GM19023 (cell line): Measurements from ENCODE around the gene SERTAD4.
A peak's percentile ranks its signal among the peaks of the same experiment; 100 is the strongest.
"Not testable (repeated sequence)": the region's sequence is repeated elsewhere in the genome, so short reads cannot be mapped to it uniquely, and the experiment has no call there.

Experiments
- ATAC-seq: cut with Tn5 transposase; IDR thresholded peaks from one replicate; pipeline ENCODE4 v1.9.1; 2021; ENCODE audit warnings: mild to moderate bottlenecking, moderate library complexity; ENCODE audit not compliant: unreplicated experiment

Gene SERTAD4

DNA sequence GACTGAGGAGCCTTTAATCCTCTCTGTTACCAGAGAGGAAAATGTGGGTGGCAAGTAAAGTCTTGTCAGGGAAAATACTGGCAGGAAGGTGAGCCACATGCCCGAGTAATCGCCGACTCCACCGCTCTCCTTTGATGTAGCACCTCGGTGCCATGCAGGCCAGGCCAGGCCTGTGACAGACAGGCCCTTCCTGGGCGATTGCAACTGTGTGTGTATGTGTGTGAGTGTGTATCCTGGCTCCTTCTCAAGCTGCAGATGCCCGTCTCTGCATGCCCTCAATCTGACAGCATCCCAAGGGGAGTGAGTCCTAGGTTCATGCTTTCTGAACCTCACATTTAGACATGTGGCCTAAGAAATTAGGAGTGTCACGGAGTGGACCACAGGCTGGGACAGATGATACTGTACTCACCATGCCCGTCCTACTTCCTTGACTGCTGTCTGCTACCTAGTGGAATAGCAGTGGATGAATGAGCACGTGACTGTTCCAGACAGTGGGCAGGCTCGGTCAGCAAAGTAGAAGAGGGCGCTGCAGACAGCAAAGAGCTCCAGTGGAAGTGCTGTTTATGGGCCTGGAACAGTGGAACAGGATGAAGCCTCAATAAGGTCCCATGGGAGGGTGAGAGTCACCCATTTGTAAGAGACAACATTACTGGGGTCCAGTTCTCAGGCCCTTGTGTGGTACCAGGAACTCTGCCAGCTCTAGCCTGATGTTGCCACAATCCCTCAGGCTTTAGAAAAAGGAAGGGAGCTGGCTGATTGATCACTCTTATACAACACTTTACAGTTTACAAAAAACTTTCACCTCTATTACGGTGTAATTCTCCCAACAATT lies 25.3 kb downstream of the SERTAD4 start:
- no peak for ATAC-seq

DNA sequence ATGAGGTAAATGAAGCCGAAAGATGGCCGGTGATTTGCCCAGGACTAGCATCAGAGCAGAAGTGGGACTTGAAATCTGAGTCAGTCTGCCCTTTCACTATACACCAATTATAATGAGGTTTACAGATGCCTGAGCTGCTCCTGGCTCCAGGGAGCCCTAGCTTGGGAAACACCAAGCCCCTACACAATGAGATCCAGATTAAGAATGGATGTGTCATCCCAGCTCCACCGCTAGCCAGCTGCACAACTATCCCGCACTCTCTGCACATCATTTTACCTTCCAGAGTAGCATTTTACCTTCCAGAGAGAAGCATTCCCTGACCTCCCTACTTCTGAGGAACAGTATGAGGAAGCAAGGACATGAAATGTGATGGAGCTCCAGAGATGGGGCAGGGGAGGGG lies 27.0 kb downstream of the SERTAD4 start:
- ATAC-seq: no peak

DNA sequence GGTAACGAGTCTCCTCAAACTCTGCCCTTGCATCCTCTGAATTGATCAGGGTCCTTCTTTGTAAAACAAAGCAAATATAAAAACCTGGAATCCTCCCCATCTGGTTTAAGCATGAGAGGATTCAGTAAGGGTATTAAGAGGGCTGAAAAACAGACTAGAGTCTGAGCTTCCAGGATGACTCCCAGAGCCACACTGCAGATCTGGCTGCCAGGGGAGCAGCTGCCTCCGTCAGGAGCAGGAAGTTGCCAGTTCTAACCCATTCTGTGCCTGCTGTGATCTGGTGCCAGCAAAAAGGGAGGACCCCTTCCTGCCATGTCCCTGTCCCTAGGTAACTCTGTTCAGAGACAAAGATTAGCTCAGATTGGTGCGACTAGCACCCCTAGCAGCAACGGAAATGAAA lies 27.5 kb downstream of the SERTAD4 start:
- no peak for ATAC-seq

DNA sequence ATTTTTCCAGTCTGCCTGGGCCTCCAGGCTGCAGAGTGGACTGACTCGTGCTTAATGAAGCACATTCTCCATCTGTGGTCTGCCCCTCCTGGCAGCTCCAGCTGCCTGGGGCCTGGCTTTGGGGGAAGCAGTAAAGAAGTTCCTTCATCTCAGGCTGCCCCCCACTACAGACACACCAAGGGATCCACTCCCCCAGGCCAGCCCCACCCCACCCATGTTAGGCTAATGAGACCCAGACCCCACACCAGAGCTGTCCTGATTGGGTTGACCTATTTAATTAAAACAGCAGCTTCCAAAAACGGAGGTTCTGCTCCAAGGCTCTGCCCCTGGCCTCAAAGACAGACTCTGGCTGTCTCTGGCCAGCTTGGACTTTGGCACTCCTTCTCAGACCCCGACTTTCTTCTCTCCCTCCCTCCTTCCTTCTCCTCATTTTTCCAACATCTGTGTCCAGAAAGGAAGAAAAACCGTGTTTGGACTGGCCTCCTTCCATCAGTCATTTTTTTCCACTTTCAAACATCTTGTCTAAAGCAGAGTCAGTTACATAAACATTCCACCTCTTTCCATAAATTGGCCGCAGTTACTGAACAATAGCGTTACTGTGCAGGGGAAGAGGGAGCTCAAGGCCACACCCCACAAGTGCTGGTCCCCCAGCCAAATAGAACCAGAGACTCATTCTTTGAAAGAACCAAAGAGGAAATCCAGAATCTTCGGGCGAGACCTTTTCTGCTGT lies 29.7 kb downstream of the SERTAD4 start:
- ATAC-seq: no peak

DNA sequence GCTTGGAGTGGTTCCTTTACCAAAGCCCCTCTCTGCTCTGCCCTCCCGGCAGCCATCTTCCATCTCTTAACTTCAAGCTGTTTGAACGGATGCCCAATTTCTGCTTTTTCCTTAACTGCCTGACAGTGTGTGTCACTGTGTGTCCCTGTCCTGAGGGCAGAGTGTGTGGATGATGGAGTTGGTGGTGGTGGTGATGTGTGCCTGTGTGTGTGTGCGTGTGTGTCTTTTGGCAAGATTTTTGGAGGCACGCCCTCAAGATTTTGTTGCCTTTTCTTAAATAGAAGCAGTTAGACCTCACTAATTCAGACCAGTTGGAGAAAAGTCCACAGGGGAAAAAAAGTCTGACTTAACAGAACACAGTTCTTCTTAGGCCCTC lies 30.3 kb downstream of the SERTAD4 start:
- ATAC-seq: no peak

DNA sequence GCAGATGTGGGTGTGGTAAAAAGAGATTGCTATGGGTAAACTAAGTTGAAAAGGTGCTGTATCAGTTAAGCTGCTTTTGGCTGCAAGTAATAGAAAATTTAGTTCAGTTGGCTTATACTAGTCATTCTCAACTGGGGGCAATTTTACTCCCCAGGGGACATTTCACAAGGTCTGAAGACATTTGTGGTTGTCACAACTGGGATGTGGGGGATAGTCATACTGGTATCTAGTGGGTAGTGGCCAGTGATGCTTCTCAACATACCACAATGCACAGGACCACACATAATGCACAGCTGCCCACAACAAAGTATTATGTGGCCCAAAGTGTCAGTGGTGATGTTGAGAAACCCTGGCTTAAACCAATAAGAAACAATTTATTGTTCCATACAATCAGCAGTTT lies 31.4 kb downstream of the SERTAD4 start:
- ATAC-seq: no peak

DNA sequence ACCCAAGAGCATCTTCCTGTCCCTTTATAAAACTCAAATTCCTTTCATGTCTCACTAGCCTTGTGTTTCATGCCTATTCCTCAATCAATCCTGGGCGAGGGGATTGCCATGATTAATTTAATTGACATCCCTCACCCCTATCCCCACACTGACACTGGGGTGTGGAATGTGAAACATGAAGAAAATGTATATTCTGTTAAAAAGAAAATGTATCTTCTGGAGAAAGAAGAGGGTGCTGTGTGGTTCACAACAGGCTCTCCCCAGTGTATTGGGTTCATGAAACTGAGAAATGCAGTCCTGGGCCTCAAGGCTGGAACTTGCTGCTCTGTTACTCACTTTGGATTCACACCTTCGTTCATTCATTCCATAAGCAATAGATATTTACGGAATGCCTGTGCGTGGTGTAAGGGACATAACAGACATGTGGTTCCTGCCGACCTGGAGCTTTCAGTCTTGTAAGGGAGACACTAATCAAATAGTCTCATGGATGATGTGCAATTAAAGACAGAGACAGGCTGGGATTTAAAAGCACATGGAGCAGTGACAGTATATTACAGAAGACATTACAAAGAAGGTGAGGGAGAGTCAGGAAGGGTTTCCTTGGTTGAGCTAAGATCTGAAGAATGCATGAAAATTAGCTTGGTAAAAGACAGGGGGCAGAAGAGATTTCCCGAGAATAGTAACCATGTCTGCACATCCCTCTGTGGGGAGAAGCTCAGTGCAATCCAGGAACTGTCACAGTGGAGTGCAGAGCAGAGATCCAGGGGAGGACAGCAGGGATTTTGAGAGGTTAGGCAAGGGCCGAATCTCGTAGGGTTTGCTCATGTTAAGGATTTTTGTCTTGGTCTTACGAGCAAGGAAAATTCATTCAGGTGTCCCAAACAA lies 32.1 kb downstream of the SERTAD4 start:
- ATAC-seq: no peak

DNA sequence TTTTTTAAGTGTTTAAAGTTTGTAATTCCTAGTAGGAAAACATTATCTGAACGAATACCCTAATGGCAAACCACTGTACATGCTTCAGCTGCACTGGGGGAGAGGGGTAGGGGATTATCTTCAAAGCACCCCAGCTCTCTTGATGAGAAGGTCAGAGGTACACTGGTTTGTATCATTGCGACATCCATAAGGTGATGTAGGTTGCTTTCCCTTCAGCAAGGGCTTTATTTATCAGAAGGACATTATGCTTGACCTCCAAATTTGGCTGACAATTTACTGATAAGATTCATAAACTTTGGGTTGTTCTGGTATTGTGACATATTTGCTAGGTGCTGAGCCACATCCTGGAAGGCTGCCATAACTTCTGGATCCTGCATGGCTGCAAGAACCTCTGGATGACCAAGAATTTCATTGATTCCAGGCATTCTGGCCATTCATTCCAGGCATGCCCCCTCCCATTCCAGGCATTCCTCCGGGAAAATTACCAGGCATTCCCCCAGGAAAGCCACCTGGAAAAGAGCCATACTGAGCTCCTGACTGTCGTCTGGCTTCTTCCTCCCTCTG lies 32.9 kb downstream of the SERTAD4 start:
- ATAC-seq: not testable (repeated sequence)

DNA sequence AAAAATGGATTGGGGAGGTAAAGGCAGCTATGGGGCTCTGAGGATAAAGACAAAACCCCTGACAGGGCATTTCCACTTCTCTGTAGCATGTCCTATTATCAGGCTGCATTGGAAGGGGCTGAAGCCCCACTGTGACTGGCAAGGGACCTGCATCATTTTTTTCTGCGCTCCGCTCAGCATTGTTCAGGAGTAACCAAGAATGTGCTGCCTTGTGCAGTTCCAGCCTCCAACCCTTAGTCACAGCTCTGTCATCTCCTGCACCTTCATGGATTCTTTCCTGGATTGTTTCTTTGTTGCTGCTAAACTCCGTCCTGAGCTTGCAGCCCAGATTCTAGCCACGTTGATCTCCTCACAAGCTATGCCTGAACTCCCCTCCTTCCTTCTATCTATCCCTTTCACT lies 37.4 kb downstream of the SERTAD4 start:
- ATAC-seq: no peak

DNA sequence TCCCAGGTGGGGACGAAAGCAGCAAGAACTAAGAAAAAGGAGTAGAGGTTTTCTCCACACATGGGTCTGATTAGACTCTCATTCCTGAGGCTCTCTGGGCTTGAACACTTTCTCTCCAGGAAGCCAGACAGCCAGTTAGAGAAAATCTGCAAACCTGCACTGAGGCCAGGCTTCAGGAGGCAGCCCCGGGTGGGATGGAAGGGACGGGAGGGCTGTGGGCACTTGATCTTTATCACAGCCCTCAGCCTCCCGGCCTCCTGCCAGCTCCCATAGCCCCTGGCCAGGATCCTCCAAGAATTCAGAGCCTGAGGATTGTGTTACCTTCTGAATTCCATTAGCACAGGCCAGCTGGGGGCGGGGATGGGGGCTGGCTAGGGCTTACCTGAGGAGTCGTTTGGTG lies 40.1 kb downstream of the SERTAD4 start:
- ATAC-seq: no peak

DNA sequence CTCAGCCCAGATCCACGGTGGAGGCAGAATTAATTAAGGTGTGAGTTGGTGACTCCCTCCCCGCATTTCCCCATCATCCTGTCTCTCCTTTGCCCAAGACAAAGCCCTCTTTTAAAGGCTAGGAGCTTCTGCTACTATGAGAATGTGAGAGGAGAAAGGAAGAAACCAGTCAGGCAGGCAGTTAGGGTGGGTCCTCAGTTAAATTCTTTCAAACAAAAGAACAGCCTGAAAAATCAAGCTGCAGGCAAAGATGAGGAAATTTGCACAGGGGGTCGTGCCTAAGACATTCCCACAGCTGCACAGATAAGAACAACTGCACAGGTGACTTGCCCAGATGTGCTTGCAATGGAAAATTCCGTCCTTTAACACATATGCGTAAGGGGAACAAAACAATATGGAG lies 47.6 kb downstream of the SERTAD4 start:
- no peak for ATAC-seq

DNA sequence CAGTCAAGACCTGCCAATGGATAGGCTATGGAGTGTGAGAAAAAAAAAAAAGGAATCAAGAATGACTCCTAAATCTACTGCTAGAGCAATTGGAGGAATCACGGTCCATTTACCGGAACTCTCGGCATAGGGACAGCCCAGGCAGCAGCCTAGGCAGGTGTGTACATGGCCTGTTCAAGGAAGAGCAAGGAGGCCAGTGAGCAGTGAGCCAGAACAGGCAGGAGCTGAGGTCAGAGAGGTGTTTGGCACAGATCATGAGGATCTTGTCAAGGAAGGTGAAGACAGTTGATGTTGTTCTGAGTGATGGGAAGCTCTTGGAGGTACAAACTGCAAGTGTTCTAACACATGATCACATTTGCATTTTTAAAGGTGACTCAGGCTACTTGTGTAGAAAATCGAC lies 55.5 kb downstream of the SERTAD4 start:
- no peak for ATAC-seq

DNA sequence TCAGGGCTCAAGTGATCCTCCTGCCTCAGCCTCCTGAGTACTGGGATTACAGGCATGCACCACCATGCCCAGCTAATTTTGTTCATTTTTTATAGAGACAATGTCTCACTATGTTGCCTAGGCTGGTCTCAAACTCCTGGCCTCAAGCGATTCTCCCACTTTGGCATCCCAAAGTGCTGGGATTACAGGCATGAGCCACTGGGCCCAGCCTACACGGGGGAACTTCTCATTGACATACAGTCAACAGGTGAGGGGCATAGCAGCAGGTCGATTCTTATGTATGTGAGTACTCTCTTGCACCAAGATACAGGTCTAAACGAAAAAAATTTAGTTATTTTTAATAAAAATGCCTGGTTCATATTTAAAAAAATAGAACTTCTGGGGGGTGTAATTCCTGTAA lies 56.7 kb downstream of the SERTAD4 start:
- no peak for ATAC-seq

DNA sequence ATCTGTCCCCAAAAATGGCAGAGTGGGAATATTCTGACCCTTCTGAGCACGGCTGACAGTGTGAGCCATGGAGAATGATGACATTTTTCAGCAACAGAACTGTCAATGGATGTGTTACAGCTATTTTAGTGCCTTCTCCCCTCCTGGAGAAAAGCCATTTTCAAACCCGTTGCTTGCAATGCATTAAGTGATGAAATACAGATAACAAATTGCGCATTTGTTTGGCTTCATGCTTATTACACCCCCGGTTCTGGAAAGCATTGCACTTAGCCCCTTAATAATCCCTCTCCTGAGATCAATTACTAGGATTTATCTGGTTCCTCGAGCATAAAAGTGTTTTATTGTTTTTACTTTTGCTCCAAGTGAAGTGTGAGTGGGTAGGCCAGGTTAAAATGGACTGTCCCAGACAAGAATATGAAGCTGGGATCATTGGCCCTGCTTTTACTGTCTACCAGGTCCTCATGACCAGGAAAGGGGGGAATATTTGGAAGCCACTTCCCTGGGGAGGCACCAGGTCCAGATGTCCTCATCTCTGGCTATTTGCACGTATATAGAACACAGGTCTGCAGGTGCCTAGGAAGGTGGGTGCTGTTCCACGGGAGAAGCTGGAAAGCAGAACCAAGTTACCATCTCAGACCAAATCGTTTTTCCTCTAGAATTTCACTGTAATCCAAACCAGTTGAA lies 58.6 kb downstream of the SERTAD4 start:
- ATAC-seq: no peak

DNA sequence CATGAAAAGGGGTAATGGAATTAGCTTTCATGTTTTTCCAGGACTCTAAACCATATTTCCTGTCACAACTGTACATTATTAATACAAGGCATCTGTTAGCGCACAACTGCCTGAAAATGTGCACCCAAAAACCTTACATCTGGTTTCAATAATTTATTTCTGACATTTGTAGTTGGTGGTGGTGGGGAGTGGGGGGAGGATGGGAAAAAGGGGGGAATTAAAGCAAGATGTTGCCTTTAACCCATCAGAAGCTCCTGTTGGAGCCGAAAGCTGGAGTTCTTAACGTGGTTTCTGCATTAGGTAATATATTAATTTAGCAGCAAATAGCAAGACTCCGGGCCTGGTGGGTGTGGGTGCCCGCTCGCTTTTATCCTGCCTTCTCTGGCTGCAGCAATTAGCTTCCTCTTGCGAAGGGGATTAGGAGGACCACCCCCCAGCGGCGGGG lies 59.2 kb downstream of the SERTAD4 start:
- no peak for ATAC-seq

DNA sequence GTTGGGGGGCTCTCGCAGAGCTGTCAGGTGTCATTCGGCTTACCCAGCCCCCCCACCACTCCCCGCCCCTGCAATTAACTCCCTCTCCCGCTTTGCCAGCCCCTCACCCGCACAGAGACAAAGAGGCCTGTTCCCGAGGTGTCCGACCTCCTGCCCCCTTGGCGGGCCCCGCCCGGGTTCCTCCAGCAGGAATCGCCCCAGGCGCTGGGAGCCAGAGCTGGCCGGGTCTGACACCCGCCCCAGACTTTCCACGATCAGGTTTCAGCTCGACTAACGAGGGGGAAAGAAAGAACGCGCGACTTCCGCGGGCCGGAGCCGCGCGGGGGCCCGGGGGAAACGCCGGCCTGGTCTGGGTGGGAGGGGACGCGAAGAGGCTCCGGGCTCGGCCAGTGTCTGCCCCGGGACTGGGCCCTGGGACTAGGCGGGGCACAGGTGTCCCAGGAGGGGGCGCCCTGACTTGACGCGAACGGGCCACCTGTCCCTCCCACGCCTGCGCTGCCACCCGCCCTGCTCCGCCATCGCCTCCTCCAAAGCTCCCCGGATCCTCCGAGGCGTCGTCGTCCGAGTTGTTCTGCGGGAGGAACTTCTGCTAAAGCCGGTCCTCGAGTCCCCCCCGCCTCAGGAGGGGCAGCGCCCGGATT lies 59.8 kb downstream of the SERTAD4 start:
- peak; percentile 51 for ATAC-seq

DNA sequence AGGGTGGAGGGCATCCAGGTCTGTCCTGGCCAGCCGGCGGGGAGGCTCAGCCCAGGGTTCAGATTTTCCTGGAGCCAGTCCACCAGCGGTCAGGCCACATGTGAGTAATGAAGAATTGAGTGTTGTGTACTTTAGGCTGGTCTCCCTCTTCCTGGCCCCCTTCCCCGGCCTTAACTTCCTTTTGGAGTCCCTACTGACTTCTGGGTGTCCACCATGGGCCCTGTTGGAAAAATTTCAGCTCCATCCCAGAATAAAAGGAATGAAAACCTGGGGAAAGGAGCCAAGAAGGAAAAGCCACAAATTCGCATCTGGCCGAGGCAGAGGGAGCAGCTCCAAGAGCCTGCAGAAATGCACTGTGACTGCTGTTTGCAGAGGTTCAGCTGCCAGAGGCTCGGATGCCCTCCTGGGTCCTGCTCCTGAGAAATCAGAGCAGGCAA lies 60.6 kb downstream of the SERTAD4 start:
- no peak for ATAC-seq

DNA sequence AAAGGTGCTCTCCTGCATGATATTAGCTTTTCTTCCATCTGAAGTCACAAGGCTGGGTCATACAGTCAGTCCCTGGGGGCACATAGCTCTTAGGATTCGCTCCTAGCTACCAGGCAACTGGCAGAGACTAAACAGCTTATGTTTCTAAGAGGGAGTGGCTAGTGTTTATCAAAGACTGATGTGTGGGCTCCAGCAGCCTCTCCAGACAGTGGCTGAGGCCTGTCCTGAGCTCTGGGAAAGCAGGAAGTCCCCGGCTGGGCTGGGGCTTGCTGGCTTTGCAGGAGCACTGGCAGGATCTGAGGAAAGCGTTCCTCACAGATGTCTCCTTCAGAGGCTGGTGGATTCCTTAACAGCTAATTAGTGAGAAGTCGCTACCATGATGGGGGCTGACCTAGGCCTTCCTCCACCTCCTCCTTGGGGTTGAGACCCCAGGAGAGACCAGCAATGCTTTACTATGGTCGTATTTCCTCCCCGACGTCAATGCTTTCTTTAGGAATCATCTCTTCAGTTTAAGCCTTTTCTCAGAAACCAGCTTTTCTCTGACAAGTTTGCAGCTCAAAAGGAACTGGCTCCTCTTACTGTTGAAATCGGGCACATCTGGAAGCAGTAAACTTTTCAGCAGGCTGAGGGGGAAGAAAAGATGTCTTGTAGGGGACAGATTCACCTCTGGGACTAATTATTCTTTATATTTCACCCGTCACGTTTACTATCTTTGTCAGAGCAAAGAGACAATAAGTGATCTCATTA lies 62.6 kb downstream of the SERTAD4 start:
- ATAC-seq: no peak
